ENCODE data around the gene OLFML2B.

The OLFML2B gene

GRCh38 chr1:162006081-162006480 is 17.6 kb downstream of the OLFML2B start:
- DNase-seq (ENCODE audit: low read depth, low spot score), result no peak

- no peak for DNase-seq (ENCODE audit: low read depth, low spot score)
Measured at GRCh38 chr1:162004441-162004950, 19.2 kb downstream of the OLFML2B start.

GRCh38 chr1:162003830-162004215 is 19.8 kb downstream of the OLFML2B start:
- DNase-seq (ENCODE audit: low read depth, low spot score), result peak; percentile 77

- peak; percentile 84 for DNase-seq (ENCODE audit: low read depth, low spot score)
Measured at GRCh38 chr1:162003061-162003829, 20.4 kb downstream of the OLFML2B start.

GRCh38 chr1:162000053-162000420 is 23.6 kb downstream of the OLFML2B start:
- no peak for DNase-seq (ENCODE audit: low read depth, low spot score)

- no peak for DNase-seq (ENCODE audit: low read depth, low spot score)
Measured at GRCh38 chr1:161999301-162000052, 24.2 kb downstream of the OLFML2B start.

- no peak for DNase-seq (ENCODE audit: low read depth, low spot score)
Measured at GRCh38 chr1:161998811-161999210, 24.9 kb downstream of the OLFML2B start.

- DNase-seq (ENCODE audit: low read depth, low spot score), result no peak
Measured at GRCh38 chr1:161997152-161997551, 26.5 kb downstream of the OLFML2B start.

GRCh38 chr1:161994175-161994668 is 29.4 kb downstream of the OLFML2B start:
- no peak for DNase-seq (ENCODE audit: low read depth, low spot score)

GRCh38 chr1:161993576-161993975 is 30.1 kb downstream of the OLFML2B start:
- DNase-seq (ENCODE audit: low read depth, low spot score), result no peak

GRCh38 chr1:161989786-161990185 is 33.9 kb downstream of the OLFML2B start:
- DNase-seq (ENCODE audit: low read depth, low spot score), result no peak

- DNase-seq (ENCODE audit: low read depth, low spot score), result no peak
Measured at GRCh38 chr1:161989108-161989507, 34.6 kb downstream of the OLFML2B start.

- DNase-seq (ENCODE audit: low read depth, low spot score), result no peak
Measured at GRCh38 chr1:161988413-161988812, 35.3 kb downstream of the OLFML2B start.

GRCh38 chr1:161987872-161988271 is 35.8 kb downstream of the OLFML2B start:
- DNase-seq (ENCODE audit: low read depth, low spot score), result no peak

GRCh38 chr1:161987303-161987702 is 36.4 kb downstream of the OLFML2B start:
- DNase-seq (ENCODE audit: low read depth, low spot score), result no peak

GRCh38 chr1:161986328-161986727 is 37.3 kb downstream of the OLFML2B start:
- DNase-seq (ENCODE audit: low read depth, low spot score), result no peak

GRCh38 chr1:161985301-161985822 is 38.3 kb downstream of the OLFML2B start:
- DNase-seq (ENCODE audit: low read depth, low spot score), result no peak

GRCh38 chr1:161983725-161984124 is 39.9 kb downstream of the OLFML2B start:
- DNase-seq (ENCODE audit: low read depth, low spot score), result no peak

- no peak for DNase-seq (ENCODE audit: low read depth, low spot score)
Measured at GRCh38 chr1:161982917-161983316, 40.8 kb downstream of the OLFML2B start.

- no peak for DNase-seq (ENCODE audit: low read depth, low spot score)
Measured at GRCh38 chr1:161982507-161982895, 41.2 kb downstream of the OLFML2B start.

GRCh38 chr1:161981735-161982506 is 41.7 kb downstream of the OLFML2B start:
- no peak for DNase-seq (ENCODE audit: low read depth, low spot score)

- no peak for DNase-seq (ENCODE audit: low read depth, low spot score)
Measured at GRCh38 chr1:161981126-161981525, 42.5 kb downstream of the OLFML2B start.

Measured in smooth muscle cell of the brain vasculature (primary cell).